HG03520 (cell line): ENCODE results near the gene OR2T8.

Experiments used
- ATAC-seq: cut with Tn5 transposase; IDR thresholded peaks from one replicate; pipeline ENCODE4 v1.9.1; 2021; ENCODE audit warnings: mild to moderate bottlenecking, moderate library complexity; ENCODE audit not compliant: unreplicated experiment

OR2T8 gene

GRCh38 chr1:247961791-247962190, 41.7 kb downstream of the OR2T8 start:
- ATAC-seq: no peak

GRCh38 chr1:247962911-247963588, 43.0 kb downstream of the OR2T8 start:
- no peak for ATAC-seq

- ATAC-seq: no peak
Measured at GRCh38 chr1:247964933-247965332, 44.9 kb downstream of the OR2T8 start, which contains the start of gene OR2AK2. Gene OR2AK2, plus strand, starts transcription at chr1:247965233. Its CDS starts 144 bp downstream, at chr1:247965377.

GRCh38 chr1:247966532-247967204, 46.6 kb downstream of the OR2T8 start:
- peak; percentile 90 for ATAC-seq
